Measurements from ENCODE around the gene FANK1. TPM values are rescaled to one million over a fixed set of nuclear protein-coding genes. Genes with fewer than 3 reads are reported as not detected.
"Not testable (repeated sequence)": the region's sequence is repeated elsewhere in the genome, so short reads cannot be mapped to it uniquely, and the experiment has no call there.

The FANK1 gene, protein sequence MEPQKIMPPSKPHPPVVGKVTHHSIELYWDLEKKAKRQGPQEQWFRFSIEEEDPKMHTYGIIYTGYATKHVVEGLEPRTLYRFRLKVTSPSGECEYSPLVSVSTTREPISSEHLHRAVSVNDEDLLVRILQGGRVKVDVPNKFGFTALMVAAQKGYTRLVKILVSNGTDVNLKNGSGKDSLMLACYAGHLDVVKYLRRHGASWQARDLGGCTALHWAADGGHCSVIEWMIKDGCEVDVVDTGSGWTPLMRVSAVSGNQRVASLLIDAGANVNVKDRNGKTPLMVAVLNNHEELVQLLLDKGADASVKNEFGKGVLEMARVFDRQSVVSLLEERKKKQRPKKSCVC
- total RNA-seq: under 1 TPM; 0.52 to 0.96 TPM
- not detected for polyA plus RNA-seq
- total RNA-seq: 0 to 0.95 (median 0.45) reads per million in 6 experiments

DNA sequence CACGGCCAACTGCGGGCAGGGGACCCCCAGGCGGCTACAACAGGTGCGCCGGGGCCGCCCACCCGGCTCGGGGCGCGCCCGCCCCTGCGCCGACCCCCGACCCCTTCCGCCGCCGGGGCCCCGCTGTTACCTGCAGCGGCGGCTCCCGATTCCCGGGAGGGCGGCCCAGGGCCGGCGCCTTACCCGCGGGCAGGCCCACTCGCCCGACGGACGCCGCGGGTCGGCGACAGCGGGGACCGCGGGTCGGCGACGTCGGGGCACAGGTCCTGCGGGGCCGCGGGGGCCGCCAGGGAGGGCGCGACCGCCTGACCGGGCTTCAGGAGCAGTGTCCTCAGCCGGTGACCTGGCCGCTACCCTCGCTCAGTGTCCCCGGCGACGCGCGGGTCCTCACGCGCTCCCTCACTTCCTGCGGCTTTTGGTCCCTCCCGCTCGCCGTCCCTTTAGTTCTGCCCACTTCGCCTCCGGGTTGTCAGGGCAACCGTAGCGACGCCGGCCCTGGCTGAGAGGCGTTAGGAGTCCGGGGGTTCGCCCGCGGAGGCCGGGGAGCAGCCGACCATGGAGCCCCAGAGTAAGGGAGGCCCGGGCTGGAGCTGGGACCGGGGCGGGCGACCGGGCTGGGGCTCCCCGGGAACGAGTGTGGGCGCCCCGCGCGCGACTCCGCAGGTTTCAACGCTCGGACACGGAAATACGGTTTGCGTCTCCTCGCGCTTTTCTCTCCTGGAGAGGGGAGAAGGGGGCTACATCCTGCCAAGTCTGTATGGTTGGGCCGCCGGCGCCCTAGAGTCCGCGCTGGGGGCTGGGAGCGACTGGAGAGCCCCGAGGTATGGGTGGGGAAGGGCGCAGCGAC is at the start of gene FANK1:
FANK1 (plus strand) TSS at position 477 of the 847 bp plus-strand sequence; CDS start at position 556, 79 bp downstream.
- H3K9me3 Mint-ChIP-seq, H3K36me3 Mint-ChIP-seq, H3K27me3 Mint-ChIP-seq, POLR2A ChIA-PET: not testable (repeated sequence)
- peak within 1 kb of the TSS; percentile 80 to 95 (median 90) for H3K27ac Mint-ChIP-seq
- ATAC-seq (peak; percentile 79), DNase-seq (peak; percentile 59 to 93 (median 77))
- H3K4me1 Mint-ChIP-seq: peaks cover 16 to 26% (median 24%) of the 10 kb centered on the region in 4 donors
- peak within 1 kb of the TSS; percentile 83 to 97 (median 92) for H3K4me3 Mint-ChIP-seq

DNA sequence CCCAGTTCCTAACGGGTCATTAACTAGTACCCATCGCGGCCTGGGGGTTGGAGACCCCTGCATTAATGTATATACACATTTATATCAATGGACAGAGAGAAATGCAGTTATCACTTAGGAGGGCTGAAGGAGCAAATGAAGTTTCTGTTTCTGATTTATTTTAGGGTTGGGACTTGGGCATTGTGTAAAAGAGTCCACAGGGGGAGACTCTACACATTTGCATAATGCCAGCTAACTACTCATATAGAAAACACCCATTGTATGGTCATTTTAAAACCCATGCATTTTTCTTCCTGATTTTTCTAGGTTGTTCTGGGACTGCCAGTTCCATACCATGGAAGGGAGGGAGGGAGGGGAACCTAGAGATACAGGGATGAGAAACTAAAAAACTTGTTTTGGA is 49.5 kb upstream of the FANK1 start:
- Mint-ChIP-seq H3K4me3 (no peak overlapping the region), H3K4me1 (peaks cover 0 to 4% (median 0%) of the 10 kb centered on the region in 4 donors), H3K36me3 (peaks cover 8 to 39% (median 13%) of the 10 kb centered on the region in 3 donors), H3K9me3 (no peaks in the 10 kb centered on the region), H3K27ac (peak overlapping the region in 3 of 10 donors; percentile 1 to 60 (median 41)), H3K27me3 (no peaks in the 10 kb centered on the region)
- POLR2A ChIA-PET: no interaction called here
- DNase-seq (no peak), ATAC-seq (no peak)

DNA sequence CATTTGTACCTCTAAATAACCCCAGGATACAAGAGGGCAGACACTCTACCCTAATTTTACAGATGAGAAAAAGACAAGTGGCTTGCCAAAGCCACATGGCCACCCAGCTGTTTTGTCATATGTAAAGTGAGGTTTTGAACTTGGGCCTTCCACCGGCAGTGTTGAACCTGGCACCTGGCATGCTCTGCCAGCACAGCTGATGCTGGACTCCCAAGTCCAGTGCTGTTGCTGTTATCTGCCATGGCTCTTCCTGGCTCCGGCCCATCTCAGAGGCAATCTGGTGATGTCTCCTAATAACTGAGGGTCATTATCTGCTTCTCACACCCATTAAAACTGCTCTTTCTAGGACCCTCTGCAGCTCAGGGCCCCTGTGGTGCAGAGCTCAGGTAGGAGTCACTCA is 48.0 kb upstream of the FANK1 start:
- Mint-ChIP-seq H3K36me3 (peaks cover 8 to 45% (median 13%) of the 10 kb centered on the region in 3 donors), H3K27me3 (no peaks in the 10 kb centered on the region), H3K4me3 (no peak overlapping the region), H3K27ac (peak overlapping the region in 1 of 10 donors; percentile 69), H3K4me1 (peaks cover 0 to 4% (median 1%) of the 10 kb centered on the region in 4 donors), H3K9me3 (no peaks in the 10 kb centered on the region)
- DNase-seq (no peak), ATAC-seq (no peak)
- POLR2A ChIA-PET: no interaction called here

DNA sequence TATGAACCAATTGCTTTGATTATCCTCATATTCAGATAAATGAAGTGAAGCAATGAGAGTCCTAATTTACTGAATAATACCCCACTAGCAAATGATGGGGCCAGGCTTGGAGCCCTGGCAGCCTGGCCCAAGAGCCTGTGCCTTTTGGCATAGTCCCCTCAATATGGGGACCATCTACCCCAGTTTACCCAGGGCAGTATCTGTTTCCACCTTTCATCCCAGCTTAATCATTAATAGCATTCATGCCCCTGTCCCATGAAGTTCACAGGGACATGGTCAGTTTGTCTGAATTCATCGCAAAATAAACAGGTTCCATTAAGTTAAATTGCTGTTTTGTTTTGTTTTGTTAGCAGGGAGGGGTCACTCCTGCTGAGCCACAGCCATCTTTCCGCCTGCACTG is 47.5 kb upstream of the FANK1 start:
- peaks cover 0 to 4% (median 1%) of the 10 kb centered on the region in 4 donors for H3K4me1 Mint-ChIP-seq
- no peak for DNase-seq
- no peak overlapping the region for H3K4me3 Mint-ChIP-seq
- no peaks in the 10 kb centered on the region for H3K9me3 Mint-ChIP-seq
- ATAC-seq: no peak
- H3K27me3 Mint-ChIP-seq: no peaks in the 10 kb centered on the region
- POLR2A ChIA-PET: no interaction called here
- no peak overlapping the region for H3K27ac Mint-ChIP-seq
- peaks cover 8 to 46% (median 13%) of the 10 kb centered on the region in 3 donors for H3K36me3 Mint-ChIP-seq

DNA sequence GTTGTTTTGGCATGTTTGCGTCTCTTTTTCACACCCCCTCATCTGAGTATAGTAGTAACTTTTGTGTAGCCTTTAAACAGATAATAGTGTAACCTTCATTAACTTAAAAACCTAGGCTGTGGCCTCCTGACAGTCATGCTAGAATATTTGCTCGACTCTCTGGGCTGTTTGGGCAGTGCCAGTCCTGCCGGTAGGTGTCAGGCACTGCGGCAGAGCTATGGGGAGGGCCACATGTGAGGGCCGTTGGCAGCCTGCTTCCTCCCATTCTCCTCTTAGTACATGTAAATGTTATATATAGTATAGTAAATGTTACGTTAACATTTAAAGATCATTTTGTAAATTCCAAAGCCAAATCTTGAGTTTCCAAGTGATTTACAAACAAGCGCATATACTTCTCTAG is 46.9 kb upstream of the FANK1 start:
- peaks cover 0 to 4% (median 1%) of the 10 kb centered on the region in 4 donors for H3K4me1 Mint-ChIP-seq
- H3K27ac Mint-ChIP-seq: no peak overlapping the region
- DNase-seq: no peak
- H3K36me3 Mint-ChIP-seq: peaks cover 8 to 46% (median 13%) of the 10 kb centered on the region in 3 donors
- POLR2A ChIA-PET: no interaction called here
- H3K9me3 Mint-ChIP-seq: no peaks in the 10 kb centered on the region
- H3K27me3 Mint-ChIP-seq: no peaks in the 10 kb centered on the region
- no peak for ATAC-seq
- H3K4me3 Mint-ChIP-seq: no peak overlapping the region

DNA sequence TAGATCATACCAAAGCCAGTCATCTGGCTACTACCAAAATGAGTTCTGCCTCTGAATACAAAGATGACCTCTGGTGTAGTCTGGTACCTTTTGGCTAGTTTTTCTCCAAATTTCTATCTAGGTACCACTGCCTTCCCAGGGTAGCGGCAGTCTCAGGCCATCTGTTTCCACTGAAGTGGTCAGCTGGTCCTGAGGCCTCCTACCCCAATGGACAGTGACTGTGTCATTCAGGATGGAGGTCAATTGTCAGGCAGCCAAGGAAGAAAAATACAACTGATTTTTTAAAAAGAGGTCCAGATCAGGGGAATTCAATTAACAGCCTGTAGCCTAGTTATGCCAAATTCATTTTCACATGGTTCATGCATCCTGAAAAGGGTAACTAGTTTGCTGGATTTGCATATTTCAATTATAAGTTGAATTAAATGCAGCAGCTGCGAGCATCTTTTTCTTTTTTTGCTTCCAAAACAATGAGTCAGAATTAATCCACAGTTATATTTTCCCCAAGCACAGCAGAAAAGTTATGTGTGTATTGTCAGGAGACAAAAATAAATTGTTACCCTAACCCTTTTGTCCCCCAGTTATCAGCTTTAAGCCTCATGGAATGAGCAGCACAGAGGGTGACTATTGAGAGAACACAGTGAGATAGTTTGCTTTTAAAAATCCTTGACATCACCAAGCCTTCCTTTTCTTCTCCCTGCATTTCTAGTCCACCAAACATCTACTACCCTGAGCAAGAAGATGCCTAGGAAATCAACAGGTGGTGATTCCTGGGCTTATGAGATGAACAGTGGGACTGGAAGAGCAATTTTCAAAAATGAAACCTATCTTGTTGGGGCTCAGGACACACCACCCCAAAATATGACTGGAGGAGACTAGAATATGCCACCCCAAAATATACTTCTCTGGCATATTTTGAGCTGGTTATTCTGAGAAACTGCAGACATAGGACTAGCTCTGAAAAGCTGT is 45.3 kb upstream of the FANK1 start:
- H3K36me3 Mint-ChIP-seq: peaks cover 8 to 51% (median 13%) of the 10 kb centered on the region in 3 donors
- ATAC-seq (no peak), DNase-seq (no peak)
- no peak overlapping the region for H3K4me3 Mint-ChIP-seq
- H3K27me3 Mint-ChIP-seq: no peaks in the 10 kb centered on the region
- peak overlapping the region in 1 of 10 donors; percentile 43 for H3K27ac Mint-ChIP-seq
- peaks cover 0 to 4% (median 1%) of the 10 kb centered on the region in 4 donors for H3K4me1 Mint-ChIP-seq
- no peaks in the 10 kb centered on the region for H3K9me3 Mint-ChIP-seq
- POLR2A ChIA-PET: interaction anchor here (0.7 kb wide), 1 partner anchor 8 kb away, joined by 5 read pairs; no protein-coding TSS in a partner anchor

DNA sequence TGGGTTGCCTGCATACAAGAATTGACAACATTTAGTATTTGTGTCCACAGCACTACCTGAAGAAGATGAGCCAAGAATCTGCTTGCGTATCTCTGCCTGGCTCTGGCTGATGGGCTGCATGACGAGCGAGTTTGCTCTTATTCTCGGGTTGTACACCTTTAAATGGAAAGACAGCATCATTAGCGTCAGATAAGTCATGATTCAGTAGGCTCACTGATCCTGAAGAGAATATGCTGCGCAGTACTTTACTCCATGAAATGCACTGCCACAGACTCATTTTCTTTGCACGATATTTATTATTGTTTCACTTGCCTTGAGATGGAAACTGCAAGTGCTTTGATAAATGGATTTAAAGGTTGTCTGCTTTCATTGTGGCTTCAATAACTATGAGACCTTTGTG is 43.9 kb upstream of the FANK1 start:
- Mint-ChIP-seq H3K27ac (no peak overlapping the region), H3K4me3 (no peak overlapping the region), H3K9me3 (no peaks in the 10 kb centered on the region), H3K27me3 (no peaks in the 10 kb centered on the region), H3K4me1 (peaks cover 0 to 4% (median 1%) of the 10 kb centered on the region in 4 donors), H3K36me3 (peaks cover 8 to 46% (median 13%) of the 10 kb centered on the region in 3 donors)
- DNase-seq (no peak), ATAC-seq (no peak)
- POLR2A ChIA-PET: no interaction called here

DNA sequence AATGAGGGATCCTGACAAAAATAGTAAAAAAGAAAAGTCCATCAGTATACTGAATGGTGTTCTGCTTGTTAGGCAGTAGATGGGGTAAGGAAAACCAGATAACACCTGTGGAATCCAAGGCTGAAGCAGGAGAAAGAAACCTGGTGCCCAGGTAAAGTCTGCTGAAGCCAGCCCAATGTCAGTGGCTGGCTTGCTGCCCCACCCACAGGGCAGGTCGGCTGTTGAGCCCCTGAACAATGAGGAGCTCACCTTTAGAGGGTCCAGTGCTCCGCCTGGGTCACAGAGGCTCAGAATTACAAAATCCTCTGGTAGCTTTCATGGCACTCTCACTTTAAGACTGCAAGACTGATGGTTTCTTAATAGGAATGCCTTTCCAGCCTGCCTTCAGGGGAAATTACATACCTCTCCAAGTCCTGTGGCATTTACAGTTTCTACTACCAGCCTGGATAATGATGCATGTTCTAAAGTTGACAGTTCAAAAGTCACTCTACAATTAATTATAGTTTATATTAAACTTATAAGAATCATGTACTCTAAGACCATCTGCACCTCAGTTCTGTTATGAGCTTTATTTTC is 39.1 kb upstream of the FANK1 start:
- no peak for ATAC-seq
- H3K4me1 Mint-ChIP-seq: peaks cover 0 to 2% (median 0%) of the 10 kb centered on the region in 4 donors
- no peak overlapping the region for H3K27ac Mint-ChIP-seq
- no peaks in the 10 kb centered on the region for H3K9me3 Mint-ChIP-seq
- H3K27me3 Mint-ChIP-seq: no peaks in the 10 kb centered on the region
- no peak overlapping the region for H3K4me3 Mint-ChIP-seq
- no peak for DNase-seq
- POLR2A ChIA-PET: no interaction called here
- peaks cover 0 to 41% (median 0%) of the 10 kb centered on the region in 3 donors for H3K36me3 Mint-ChIP-seq

DNA sequence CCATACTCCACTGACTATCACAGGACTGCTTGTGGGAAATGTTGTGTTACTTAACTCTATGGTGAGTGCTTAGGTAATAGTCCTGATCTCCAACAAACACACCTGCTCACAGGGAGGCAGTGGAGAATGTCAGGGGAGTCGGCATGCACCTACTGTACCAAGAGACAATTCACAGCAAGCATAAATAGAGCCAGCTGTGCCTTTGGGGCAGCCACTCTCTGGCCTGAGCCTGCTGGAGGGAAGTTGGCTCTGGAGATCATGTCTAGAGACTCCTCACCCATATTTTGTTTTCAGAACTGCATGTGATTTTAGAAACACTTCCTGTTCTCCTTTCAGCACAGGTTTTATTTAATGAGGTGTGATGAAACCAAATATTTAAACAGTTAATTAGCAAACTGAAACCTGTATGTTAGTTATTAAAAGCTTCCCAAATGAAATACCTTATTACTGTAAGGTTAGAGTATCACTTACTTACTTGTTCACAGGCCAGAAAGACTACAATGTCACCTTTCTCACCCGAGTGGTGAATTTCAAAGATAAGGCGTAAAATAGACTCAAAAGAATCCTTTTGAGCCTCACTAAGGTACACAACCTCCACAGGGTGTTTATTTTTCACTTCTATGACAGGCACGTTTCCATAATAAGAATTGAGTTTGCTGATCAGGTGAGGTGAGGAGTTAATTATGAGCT is 37.1 kb upstream of the FANK1 start:
- Mint-ChIP-seq H3K36me3 (peaks cover 0 to 29% (median 0%) of the 10 kb centered on the region in 3 donors), H3K4me3 (no peak overlapping the region), H3K27ac (no peak overlapping the region), H3K27me3 (no peaks in the 10 kb centered on the region), H3K9me3 (no peaks in the 10 kb centered on the region), H3K4me1 (no peaks in the 10 kb centered on the region)
- POLR2A ChIA-PET: interaction anchor here (0.5 kb wide), 1 partner anchor 9 kb away, joined by 5 read pairs; no protein-coding TSS in a partner anchor
- DNase-seq: no peak
- no peak for ATAC-seq

DNA sequence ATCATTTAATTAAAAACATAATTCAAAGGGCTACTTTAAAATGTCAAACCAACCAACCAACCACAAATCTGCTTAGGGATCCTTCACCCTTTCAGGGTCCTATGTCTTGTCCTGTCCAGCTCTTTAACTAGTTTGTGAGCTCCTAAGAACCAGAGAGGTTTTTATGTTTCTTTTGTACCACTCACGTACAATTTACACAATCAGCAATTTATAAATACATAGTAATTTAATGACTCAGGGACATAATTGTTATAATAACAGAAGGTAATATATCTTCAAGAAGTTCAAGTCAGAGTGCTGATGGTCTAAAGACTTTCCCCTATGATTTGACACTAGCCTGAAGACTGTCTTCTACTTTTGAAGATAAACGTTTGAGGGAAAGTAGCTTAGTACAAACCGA is 31.2 kb upstream of the FANK1 start:
- Mint-ChIP-seq H3K36me3 (peaks cover 0 to 23% (median 3%) of the 10 kb centered on the region in 3 donors), H3K9me3 (no peaks in the 10 kb centered on the region), H3K4me1 (peaks cover 0 to 2% (median 0%) of the 10 kb centered on the region in 4 donors), H3K27me3 (no peaks in the 10 kb centered on the region), H3K27ac (no peak overlapping the region), H3K4me3 (no peak overlapping the region)
- POLR2A ChIA-PET: no interaction called here
- DNase-seq: no peak
- no peak for ATAC-seq

DNA sequence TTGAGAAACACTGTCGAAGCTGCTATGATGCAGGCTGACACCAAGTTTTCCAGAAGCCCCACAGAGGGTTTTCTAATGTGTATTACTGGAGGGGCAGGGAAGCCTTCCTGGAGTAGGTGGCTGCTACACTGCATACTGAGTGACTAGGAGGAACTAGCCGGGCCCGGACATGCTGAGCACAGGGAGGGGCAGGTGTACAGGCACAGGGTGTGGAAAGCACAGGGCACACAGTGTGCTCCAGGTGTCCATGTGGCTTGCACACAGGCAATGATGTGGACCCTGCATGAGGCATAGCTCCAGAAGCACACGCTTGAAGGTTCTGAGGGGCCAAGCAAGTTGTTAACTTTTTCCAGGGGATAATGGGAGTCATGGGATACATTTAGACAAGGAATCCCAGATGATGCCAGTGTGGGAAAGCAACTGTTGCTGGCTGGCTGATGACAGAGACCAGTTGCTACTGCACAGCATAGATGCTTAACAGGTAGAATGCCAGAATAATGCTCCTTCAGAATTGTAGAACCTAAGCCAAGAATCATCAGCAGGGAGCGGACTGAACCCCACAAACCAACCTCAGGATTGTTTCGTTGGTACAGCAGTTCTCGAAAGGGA is 29.8 kb upstream of the FANK1 start:
- Mint-ChIP-seq H3K9me3 (no peaks in the 10 kb centered on the region), H3K4me1 (peaks cover 0 to 2% (median 0%) of the 10 kb centered on the region in 4 donors), H3K27me3 (no peaks in the 10 kb centered on the region), H3K36me3 (peaks cover 0 to 21% (median 3%) of the 10 kb centered on the region in 3 donors), H3K4me3 (no peak overlapping the region), H3K27ac (no peak overlapping the region)
- POLR2A ChIA-PET: no interaction called here
- ATAC-seq: no peak
- no peak for DNase-seq

Measured in naive thymus-derived CD8-positive, alpha-beta T cell (primary cell).